A549 (cell line): ENCODE measurements around the gene ZNF830. TPM values are rescaled to one million over a fixed set of nuclear protein-coding genes. Genes with fewer than 3 reads are reported as not detected.

Source experiments
- CBX8 ChIP-seq: fragments of 200-600 bp; sonication (generic); IDR thresholded peaks from 2 replicates; pipeline ENCODE4 v1.6.1; 2016
- CEBPB ChIP-seq, 2 experiments: fragments of >200 bp in 1 of 2; sonication (Bioruptor Twin) in 1 of 2; formaldehyde crosslinking in 1 of 2; IDR thresholded peaks; 2 replicates each; pipeline ENCODE4 v1.6.1; 2012 to 2016
- CHD2 ChIP-seq: fragments of 150-350 bp; IDR thresholded peaks from 2 replicates; pipeline ENCODE4 v1.6.1; 2014; ENCODE audit warnings: low read length; ENCODE audit not compliant: partially characterized antibody
- EHMT2 ChIP-seq: fragments of 200-600 bp; sonication (generic); IDR thresholded peaks from 2 replicates; pipeline ENCODE4 v1.6.1; 2016; ENCODE audit warnings: antibody characterized with exemption, low read depth, mild to moderate bottlenecking, moderate library complexity
- ESRRA ChIP-seq: fragments of 150-350 bp; IDR thresholded peaks from 2 replicates; pipeline ENCODE4 v1.6.1; 2014; ENCODE audit warnings: mild to moderate bottlenecking, low read length, borderline replicate concordance
- FOSB ChIP-seq: fragments of 250-450 bp; sonication (Bioruptor Pico); IDR thresholded peaks from 2 replicates; pipeline ENCODE4 v1.5.0; 2020; ENCODE audit warnings: mild to moderate bottlenecking, moderate library complexity
- HMGXB4 ChIP-seq: fragments of 250-450 bp; sonication (Bioruptor Pico); IDR thresholded peaks from 2 replicates; pipeline ENCODE4 v1.5.0; 2021; ENCODE audit warnings: mild to moderate bottlenecking, moderate library complexity, borderline replicate concordance
- HOXA7 ChIP-seq: fragments of 250-450 bp; sonication (Bioruptor Pico); IDR thresholded peaks from 2 replicates; pipeline ENCODE4 v1.5.0; 2020; ENCODE audit warnings: mild to moderate bottlenecking, moderate library complexity
- JUN ChIP-seq, 2 experiments: fragments of >200 bp; sonication (Bioruptor Twin); formaldehyde crosslinking; IDR thresholded peaks; 2 replicates in 1 of 2; 3 replicates in 1 of 2; pipeline ENCODE4 v1.6.1; 2016 to 2017
- JUNB ChIP-seq: fragments of >200 bp; sonication (Bioruptor Twin); formaldehyde crosslinking; IDR thresholded peaks from 2 replicates; pipeline ENCODE4 v1.6.1; 2016
- KDM1A ChIP-seq: fragments of 200-600 bp; sonication (generic); IDR thresholded peaks from 2 replicates; pipeline ENCODE4 v1.6.1; 2016; ENCODE audit warnings: low read depth, mild to moderate bottlenecking
- KDM5A ChIP-seq: fragments of 200-600 bp; sonication (generic); IDR thresholded peaks from 2 replicates; pipeline ENCODE4 v1.6.1; 2016; ENCODE audit warnings: antibody characterized with exemption, mild to moderate bottlenecking
- MAX ChIP-seq: IDR thresholded peaks from 2 replicates; pipeline ENCODE4 v1.6.1; 2012
- MYC ChIP-seq: IDR thresholded peaks from 2 replicates; pipeline ENCODE4 v1.6.1; 2012; ENCODE audit warnings: mild to moderate bottlenecking, inconsistent platforms, low read length, improper control_type of control experiment, borderline replicate concordance
- POLR2A ChIP-seq: IDR thresholded peaks from 2 replicates; pipeline ENCODE4 v1.6.1; 2012; ENCODE audit warnings: mild to moderate bottlenecking, low read length
- POLR2AphosphoS2 ChIP-seq: conservative IDR thresholded peaks from 2 replicates; pipeline ENCODE4 v1.6.1; 2012; ENCODE audit warnings: low read length, improper control_type of control experiment, inconsistent platforms
- RARB ChIP-seq: fragments of 250-450 bp; sonication (Bioruptor Pico); IDR thresholded peaks from 2 replicates; pipeline ENCODE4 v1.8.0; 2021; ENCODE audit warnings: mild to moderate bottlenecking, moderate library complexity
- RNF2 ChIP-seq: fragments of 200-600 bp; sonication (generic); IDR thresholded peaks from 2 replicates; pipeline ENCODE4 v1.6.1; 2016; ENCODE audit warnings: low read depth, mild to moderate bottlenecking, antibody characterized with exemption, moderate library complexity, borderline replicate concordance
- TP53 ChIP-seq: fragments of 250-450 bp; sonication (Bioruptor Pico); IDR thresholded peaks from 2 replicates; pipeline ENCODE4 v1.5.0; 2021; ENCODE audit warnings: mild to moderate bottlenecking, moderate library complexity
- USF2 ChIP-seq: fragments of 450-650 bp; IDR thresholded peaks from 2 replicates; pipeline ENCODE4 v1.6.1; 2014; ENCODE audit warnings: antibody characterized with exemption
- ZSCAN20 ChIP-seq: fragments of 250-450 bp; sonication (Bioruptor Pico); IDR thresholded peaks from 2 replicates; pipeline ENCODE4 v1.8.0; 2022; ENCODE audit warnings: mild to moderate bottlenecking, moderate library complexity
- polyA plus RNA-seq, 4 experiments: library from polyadenylated mRNA; depleted of rRNA in 3 of 4; stranded (reverse); fragments of >200 nt; fragmentation: RNase III in 1 of 4; extraction: RNeasy Plus Mini Kit Qiagen cat#74134 plus additional on column Dnase treatment in 1 of 4; gene quantifications; 2 replicates in 3 of 4; 3 replicates in 1 of 4; pipeline ENCODE4 v1.2.3, GENCODE V29; 2011 to 2017
- TF ChIP-seq, protein P1 (sequence below): IDR thresholded peaks from 2 replicates; pipeline ENCODE4 v1.6.1; 2012
- TF ChIP-seq, protein P2 (sequence below): fragments of >200 bp; sonication (Bioruptor Twin); formaldehyde crosslinking; IDR thresholded peaks from 2 replicates; pipeline ENCODE4 v1.6.1; 2016
- TF ChIP-seq, protein P3 (sequence below): fragments of 250-450 bp; sonication (Bioruptor Pico); IDR thresholded peaks from 2 replicates; pipeline ENCODE4 v1.5.0; 2020; ENCODE audit warnings: low read depth, mild to moderate bottlenecking, moderate library complexity

ZNF830 gene
- polyA plus RNA-seq, 2 of the 4 experiments (the other 2 are of a cell fraction): 20.0 to 21.2 TPM

DNA sequence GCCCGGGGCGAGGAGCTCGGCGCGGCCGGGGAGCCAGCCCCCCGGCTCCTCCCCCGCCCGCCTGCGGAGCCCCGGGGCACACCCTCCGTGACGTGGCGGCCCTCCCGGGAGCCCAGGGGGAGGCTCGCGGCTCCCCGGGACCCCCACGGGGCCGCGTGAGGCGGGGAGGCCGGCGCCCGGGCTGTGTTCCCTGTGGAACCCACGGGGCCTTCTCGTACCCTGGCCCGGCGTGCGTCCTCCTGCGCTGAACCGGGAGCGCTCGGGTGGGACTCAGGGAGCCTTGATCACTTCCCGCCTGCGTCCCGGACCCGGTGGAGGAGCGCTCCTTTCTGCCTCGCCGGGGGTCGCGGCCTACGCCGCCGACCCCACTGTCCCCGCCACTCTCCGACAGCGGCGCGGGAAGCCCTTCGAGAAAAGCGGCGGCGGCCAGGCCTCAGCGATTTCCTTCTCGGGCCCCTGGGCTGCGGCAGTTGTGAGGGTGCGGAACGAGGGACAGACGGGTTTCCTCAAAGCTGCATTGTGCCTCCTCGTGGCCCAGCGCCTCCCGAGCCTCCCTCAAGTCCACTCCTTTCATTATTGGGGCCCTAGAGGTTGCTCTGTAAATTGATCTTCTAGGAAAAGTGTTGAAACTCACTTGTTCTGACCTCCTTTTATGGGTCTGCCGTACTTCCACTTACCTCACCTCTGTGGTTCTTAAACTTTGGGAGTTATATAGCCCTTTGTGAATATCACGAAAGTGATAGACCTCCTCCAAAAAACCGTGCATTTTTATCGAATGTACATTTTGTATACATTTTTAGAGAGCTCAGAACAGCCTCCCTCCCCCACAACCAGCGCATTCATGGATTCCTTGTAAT is 19.6 kb downstream of the ZNF830 start (continued):
- TF ChIP-seq RARB (CRISPR knock-in tag) (no peak; the same call in 1 of the 2 replicates), CEBPB (IDR thresholded peaks at IDR 0.05) (peak in 1 of 2 experiments; percentile 47; a peak in 2 of 4 replicates), CHD2 (no peak), CBX8 (no peak), POLR2AphosphoS2 (no peak), ZSCAN20 (0 out of 2 replicates have a peak, but pooled peaks have one; percentile 64), MAX (peak; percentile 87), RNF2 (no peak), HMGXB4 (CRISPR knock-in tag) (peak; percentile 93; the same call in 1 of the 2 replicates), USF2 (no peak), FOSB (no peak), KDM5A (no peak), HOXA7 (no peak), TP53 (peak; percentile 24; the same call in 1 of the 2 replicates), ESRRA (no peak), JUN (IDR thresholded peaks at IDR 0.05) (peak; percentile 50 to 88), POLR2A (peak; percentile 37), EHMT2 (no peak), MYC (peak; percentile 87), KDM1A (no peak), JUNB (no peak)
- TF ChIP-seq, protein P1, sequence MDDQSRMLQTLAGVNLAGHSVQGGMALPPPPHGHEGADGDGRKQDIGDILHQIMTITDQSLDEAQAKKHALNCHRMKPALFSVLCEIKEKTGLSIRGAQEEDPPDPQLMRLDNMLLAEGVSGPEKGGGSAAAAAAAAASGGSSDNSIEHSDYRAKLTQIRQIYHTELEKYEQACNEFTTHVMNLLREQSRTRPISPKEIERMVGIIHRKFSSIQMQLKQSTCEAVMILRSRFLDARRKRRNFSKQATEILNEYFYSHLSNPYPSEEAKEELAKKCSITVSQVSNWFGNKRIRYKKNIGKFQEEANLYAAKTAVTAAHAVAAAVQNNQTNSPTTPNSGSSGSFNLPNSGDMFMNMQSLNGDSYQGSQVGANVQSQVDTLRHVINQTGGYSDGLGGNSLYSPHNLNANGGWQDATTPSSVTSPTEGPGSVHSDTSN: no peak; the same call in 1 of the 2 replicates
- TF ChIP-seq, protein P2, sequence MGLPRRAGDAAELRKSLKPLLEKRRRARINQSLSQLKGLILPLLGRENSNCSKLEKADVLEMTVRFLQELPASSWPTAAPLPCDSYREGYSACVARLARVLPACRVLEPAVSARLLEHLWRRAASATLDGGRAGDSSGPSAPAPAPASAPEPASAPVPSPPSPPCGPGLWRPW: no peak
- TF ChIP-seq, protein P3, sequence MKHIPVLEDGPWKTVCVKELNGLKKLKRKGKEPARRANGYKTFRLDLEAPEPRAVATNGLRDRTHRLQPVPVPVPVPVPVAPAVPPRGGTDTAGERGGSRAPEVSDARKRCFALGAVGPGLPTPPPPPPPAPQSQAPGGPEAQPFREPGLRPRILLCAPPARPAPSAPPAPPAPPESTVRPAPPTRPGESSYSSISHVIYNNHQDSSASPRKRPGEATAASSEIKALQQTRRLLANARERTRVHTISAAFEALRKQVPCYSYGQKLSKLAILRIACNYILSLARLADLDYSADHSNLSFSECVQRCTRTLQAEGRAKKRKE: no peak
